Body of pancreas (tissue), 4 donors: ENCODE data around the gene RNF14. TPM values are rescaled to one million over a fixed set of nuclear protein-coding genes. Genes with fewer than 3 reads are reported as not detected.
"Not testable (repeated sequence)": the region's sequence is repeated elsewhere in the genome, so short reads cannot be mapped to it uniquely, and the experiment has no call there.

Experiments
- ATAC-seq: fragments of 150-250 bp; one replicate; pipeline ENCODE4 v1.9.1; 2016
- DNase-seq, 4 donors: peaks; one replicate each; pipeline ENCODE4 v3.0.0-alpha.2; 2019
- H3K27ac ChIP-seq, 4 donors: fragments of 200-600 bp; sonication (generic); 1 replicate in 3 of 4; 2 replicates in 1 of 4; pipeline versions ENCODE4 v1.5.1 to v1.6.1; 2016 to 2019; ENCODE audit warnings: mild to moderate bottlenecking in 1 of 4, mixed read lengths in 1 of 4, moderate library complexity in 1 of 4
- H3K27me3 ChIP-seq, 2 donors: fragments of 200-600 bp; sonication (generic); one replicate each; pipeline ENCODE4 v1.6.0; 2016; ENCODE audit warnings: mild to moderate bottlenecking in 1 of 2
- H3K36me3 ChIP-seq, 2 donors: fragments of 200-600 bp; sonication (generic); replicated peaks in 1 of 2; 2 replicates each; pipeline ENCODE4 v1.5.1; 2016; ENCODE audit warnings: low read depth in 2 of 2; ENCODE audit not compliant: insufficient read depth in 1 of 2
- H3K4me1 ChIP-seq: fragments of 200-600 bp; sonication (generic); one replicate; pipeline ENCODE4 v1.6.0; 2016
- H3K4me3 ChIP-seq, 2 donors: fragments of 200-600 bp; sonication (generic); 1 replicate in 1 of 2; 2 replicates in 1 of 2; pipeline ENCODE4 v1.5.1; 2016 to 2019
- H3K9me3 ChIP-seq, 3 donors: fragments of 200-600 bp; sonication (generic); 1 replicate in 2 of 3; 2 replicates in 1 of 3; pipeline ENCODE4 v1.5.1; 2016
- CTCF ChIP-seq, 7 experiments: fragments of 450-650 bp in 4 of 7; fragments of 200-600 bp in 3 of 7; sonication (generic) in 3 of 7; IDR thresholded peaks; one replicate each; pipeline ENCODE4 v1.5.1; 2016 to 2019; ENCODE audit warnings: antibody characterized with exemption in 7 of 7
- POLR2A ChIP-seq, 3 donors: fragments of 450-650 bp; IDR thresholded peaks; one replicate each; pipeline ENCODE4 v1.6.1; 2016; ENCODE audit warnings: antibody characterized with exemption in 3 of 3, mild to moderate bottlenecking in 2 of 3
- WGBS, 2 donors: methylation state at CpG; one replicate each; pipeline ENCODE4 v1.1.5; 2017; 5-methylcytosine and 5-hydroxymethylcytosine counted together
- intact Hi-C: fragments of 100-400 bp; cut with DNase I; formaldehyde crosslinking; loops from one replicate; pipeline ENCODE4 v1.15.1; 2023
- total RNA-seq, 2 donors: library from RNA; depleted of rRNA; stranded (reverse); fragments of >200 nt; gene quantifications; one replicate each; pipeline ENCODE4 v1.1.0, GENCODE V29; 2016

The RNF14 gene
- total RNA-seq, 2 donors from 2014 or later = 29.3 to 44.2 TPM

GRCh38 chr5:142034994-142035393 lies 66.1 kb downstream of the RNF14 start:
- H3K36me3 ChIP-seq = no peaks in the 10 kb centered on the region
- intact Hi-C loops = no loop called here
- H3K27me3 ChIP-seq = no peaks in the 10 kb centered on the region
- no peak overlapping the region for H3K4me3 ChIP-seq
- no peak overlapping the region for H3K27ac ChIP-seq
- no peaks in the 10 kb centered on the region for H3K4me1 ChIP-seq
- DNase-seq (no peak), ATAC-seq (no peak)
- no peak for TF ChIP-seq CTCF (IDR thresholded peaks at IDR 0.05)
- no peak for TF ChIP-seq POLR2A (IDR thresholded peaks at IDR 0.05)
- no peaks in the 10 kb centered on the region for H3K9me3 ChIP-seq

- DNase-seq (no peak), ATAC-seq (no peak)
- H3K27me3 ChIP-seq = no peaks in the 10 kb centered on the region
- no peaks in the 10 kb centered on the region for H3K36me3 ChIP-seq
- 89 to 93% methylated on average over 13 of the region's 13 CpGs for WGBS, 2 donors
- H3K4me3 ChIP-seq = no peak overlapping the region
- no peaks in the 10 kb centered on the region for H3K9me3 ChIP-seq
- H3K4me1 ChIP-seq = no peaks in the 10 kb centered on the region
- intact Hi-C loops = no loop called here
- TF ChIP-seq POLR2A (IDR thresholded peaks at IDR 0.05) = no peak
- TF ChIP-seq CTCF (IDR thresholded peaks at IDR 0.05) = no peak
- H3K27ac ChIP-seq = no peak overlapping the region
These were observed 68.0 kb downstream of the RNF14 start for GRCh38 chr5:142036918-142037317.

- ATAC-seq, H3K9me3 ChIP-seq, H3K27ac ChIP-seq, H3K36me3 ChIP-seq, DNase-seq, H3K27me3 ChIP-seq, H3K4me1 ChIP-seq, H3K4me3 ChIP-seq, intact Hi-C loops: not testable (repeated sequence)
- WGBS, 2 donors = 80 to 86% methylated on average over 3 of the region's 3 CpGs
These were observed 68.7 kb downstream of the RNF14 start for GRCh38 chr5:142037599-142037998.

GRCh38 chr5:142038735-142039134 lies 69.8 kb downstream of the RNF14 start:
- no peaks in the 10 kb centered on the region for H3K4me1 ChIP-seq
- TF ChIP-seq POLR2A (IDR thresholded peaks at IDR 0.05) (no peak), CTCF (IDR thresholded peaks at IDR 0.05) (no peak)
- H3K9me3 ChIP-seq = no peaks in the 10 kb centered on the region
- H3K27me3 ChIP-seq = no peaks in the 10 kb centered on the region
- ATAC-seq (no peak), DNase-seq (no peak)
- H3K27ac ChIP-seq = no peak overlapping the region
- H3K4me3 ChIP-seq = no peak overlapping the region
- 94 to 100% methylated on average over 2 of the region's 2 CpGs for WGBS, 2 donors
- intact Hi-C loops = no loop called here
- H3K36me3 ChIP-seq = no peaks in the 10 kb centered on the region

Other genes starting within 250 kb of the RNF14 start
- 10 to 100 TPM; 24.9 to 31.3 TPM for gene PCDH1, start 90.7 kb upstream of the RNF14 start, total RNA-seq
- 100 to 1,000 TPM in 1 of 2 donors, 10 to 100 TPM in 1; 50.6 to 100 TPM for gene DELE1, start 45.2 kb upstream of the RNF14 start, total RNA-seq
- 1 to 10 TPM; 1.6 to 2.9 TPM for gene PCDH12, start 10.9 kb upstream of the RNF14 start, total RNA-seq
- gene GNPDA1, start 43.9 kb downstream of the RNF14 start, total RNA-seq = 10 to 100 TPM; 11.4 to 42.2 TPM
- 10 to 100 TPM; 39.7 to 58.3 TPM for gene NDFIP1, start 139.7 kb downstream of the RNF14 start, total RNA-seq